A673 (cell line): ENCODE measurements around the gene CARMIL1.

Experiments
- EZH2 ChIP-seq: fragments of 200-600 bp; sonication (generic); IDR thresholded peaks from 2 replicates; pipeline ENCODE4 v1.6.1; 2017; ENCODE audit warnings: borderline replicate concordance, low read depth, mild to moderate bottlenecking, mixed read lengths, antibody characterized with exemption, low read length; ENCODE audit not compliant: poor library complexity, severe bottlenecking
- TF ChIP-seq, protein P1 (sequence below): fragments of 300-800, 200-600 bp; sonication (generic); conservative IDR thresholded peaks from 2 replicates; pipeline ENCODE4 v1.5.1; 2017; ENCODE audit warnings: low read depth, mild to moderate bottlenecking, antibody characterized with exemption, low read length, moderate library complexity, mixed read lengths

DNA sequence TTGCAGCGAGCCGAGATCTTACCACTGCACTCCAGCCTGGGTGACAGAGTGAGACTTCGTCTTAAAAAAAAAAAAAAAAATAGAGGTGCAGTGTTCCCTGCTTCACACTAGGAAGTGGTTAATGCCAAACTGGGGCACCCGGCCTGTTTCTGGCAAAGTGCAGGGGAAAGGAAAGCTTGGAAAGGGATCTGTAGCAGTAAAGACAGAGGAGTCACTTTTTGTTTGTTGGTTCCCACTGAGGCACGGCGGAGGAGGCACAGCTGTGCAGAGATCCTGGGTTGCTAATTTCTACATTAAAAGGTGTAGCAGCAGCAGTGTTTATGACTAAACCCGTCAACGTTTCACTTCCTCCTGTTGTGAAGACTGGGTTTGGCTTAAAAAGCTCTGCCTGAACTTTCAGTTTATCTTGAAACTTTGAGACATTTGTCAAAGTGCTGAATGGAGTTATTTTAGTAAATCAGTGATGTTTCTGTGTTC, 125.6 kb downstream of the CARMIL1 start:
- TF ChIP-seq, protein P1, sequence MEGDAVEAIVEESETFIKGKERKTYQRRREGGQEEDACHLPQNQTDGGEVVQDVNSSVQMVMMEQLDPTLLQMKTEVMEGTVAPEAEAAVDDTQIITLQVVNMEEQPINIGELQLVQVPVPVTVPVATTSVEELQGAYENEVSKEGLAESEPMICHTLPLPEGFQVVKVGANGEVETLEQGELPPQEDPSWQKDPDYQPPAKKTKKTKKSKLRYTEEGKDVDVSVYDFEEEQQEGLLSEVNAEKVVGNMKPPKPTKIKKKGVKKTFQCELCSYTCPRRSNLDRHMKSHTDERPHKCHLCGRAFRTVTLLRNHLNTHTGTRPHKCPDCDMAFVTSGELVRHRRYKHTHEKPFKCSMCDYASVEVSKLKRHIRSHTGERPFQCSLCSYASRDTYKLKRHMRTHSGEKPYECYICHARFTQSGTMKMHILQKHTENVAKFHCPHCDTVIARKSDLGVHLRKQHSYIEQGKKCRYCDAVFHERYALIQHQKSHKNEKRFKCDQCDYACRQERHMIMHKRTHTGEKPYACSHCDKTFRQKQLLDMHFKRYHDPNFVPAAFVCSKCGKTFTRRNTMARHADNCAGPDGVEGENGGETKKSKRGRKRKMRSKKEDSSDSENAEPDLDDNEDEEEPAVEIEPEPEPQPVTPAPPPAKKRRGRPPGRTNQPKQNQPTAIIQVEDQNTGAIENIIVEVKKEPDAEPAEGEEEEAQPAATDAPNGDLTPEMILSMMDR = no peak
- no peak for TF ChIP-seq EZH2
